NCI-H526 (cell line): ENCODE data around the gene SLC39A8.

Experiments used
- DNase-seq, 2 experiments: peaks; one replicate each; lab custom pipeline; 2025; lab: John Stamatoyannopoulos, UW

Gene SLC39A8

GRCh38 chr4:102227388-102227787 lies 117.9 kb downstream of the SLC39A8 start:
- no peak for DNase-seq

GRCh38 chr4:102223461-102223860 lies 121.8 kb downstream of the SLC39A8 start:
- no peak for DNase-seq

GRCh38 chr4:102222838-102223409 lies 122.4 kb downstream of the SLC39A8 start:
- DNase-seq = no peak

- no peak for DNase-seq
Measured at GRCh38 chr4:102219129-102219528, 126.2 kb downstream of the SLC39A8 start.

- DNase-seq = no peak
Measured at GRCh38 chr4:102218656-102219055, 126.6 kb downstream of the SLC39A8 start.

- no peak for DNase-seq
Measured at GRCh38 chr4:102217775-102218355, 127.4 kb downstream of the SLC39A8 start.

GRCh38 chr4:102217345-102217744 lies 127.9 kb downstream of the SLC39A8 start:
- no peak for DNase-seq

GRCh38 chr4:102216666-102217065 lies 128.6 kb downstream of the SLC39A8 start:
- no peak for DNase-seq

- no peak for DNase-seq
Measured at GRCh38 chr4:102213031-102213430, 132.3 kb downstream of the SLC39A8 start.
